HTR-8/SVneo (cell line): ENCODE results near the gene TOLLIP.

Source experiments
- DNase-seq: peaks from one replicate; pipeline ENCODE4 v3.0.0; 2011; ENCODE audit warnings: low spot score, mixed read lengths; ENCODE audit not compliant: insufficient read length
- FAIRE-seq: peaks from 2 replicates; lab custom pipeline; 2011; peaks lifted over from hg19 to GRCh38; lab: Jason Lieb, UNC

Gene TOLLIP

GRCh38 chr11:1287928-1288327 is 21.5 kb downstream of the TOLLIP start:
- FAIRE-seq (no peak), DNase-seq (no peak)

DNA sequence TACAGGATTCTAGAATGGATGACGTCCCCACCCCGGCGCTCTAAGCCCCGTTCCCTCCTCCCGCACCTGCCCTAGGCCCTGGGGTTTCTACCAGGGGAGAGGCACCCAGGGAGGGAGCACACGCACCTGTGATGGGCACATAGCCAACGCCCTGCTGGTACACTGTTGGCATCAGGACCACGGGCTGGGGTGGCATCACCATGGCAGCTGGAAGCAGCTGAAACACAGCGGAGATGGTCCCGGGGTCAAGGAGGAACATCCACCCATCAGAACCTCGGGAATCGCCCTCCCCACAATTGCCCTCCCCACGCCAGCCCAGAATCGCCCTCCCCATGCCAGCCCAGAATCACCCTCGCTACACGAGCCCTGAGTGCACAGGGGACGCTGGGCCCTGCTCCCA is 23.6 kb downstream of the TOLLIP start:
- DNase-seq (no peak), FAIRE-seq (no peak)

- FAIRE-seq = no peak
- no peak for DNase-seq
Measured at GRCh38 chr11:1285316-1285744, 24.1 kb downstream of the TOLLIP start.

DNA sequence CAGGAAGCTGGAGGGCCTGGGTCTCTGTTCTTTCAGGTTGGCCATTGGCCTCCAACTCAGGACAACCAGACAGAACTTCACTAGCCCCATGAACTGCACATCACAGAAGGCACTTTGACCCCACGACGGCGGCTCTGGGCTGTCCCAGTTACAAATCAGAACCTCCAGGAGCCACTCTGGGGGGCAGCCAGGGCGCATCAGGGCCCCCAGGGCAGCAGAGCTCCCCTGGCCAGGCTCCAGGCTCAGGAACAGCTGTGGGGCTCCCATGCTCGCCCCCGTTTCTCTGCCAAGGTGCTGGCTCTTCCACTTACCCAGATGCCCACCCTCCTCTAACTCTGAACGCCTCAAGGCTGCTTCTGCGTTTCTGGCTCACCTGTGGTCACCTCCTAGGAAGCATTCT is 25.5 kb downstream of the TOLLIP start:
- no peak for FAIRE-seq
- DNase-seq = no peak

- DNase-seq (no peak), FAIRE-seq (no peak)
Measured at GRCh38 chr11:1283091-1283511, 26.3 kb downstream of the TOLLIP start.

DNA sequence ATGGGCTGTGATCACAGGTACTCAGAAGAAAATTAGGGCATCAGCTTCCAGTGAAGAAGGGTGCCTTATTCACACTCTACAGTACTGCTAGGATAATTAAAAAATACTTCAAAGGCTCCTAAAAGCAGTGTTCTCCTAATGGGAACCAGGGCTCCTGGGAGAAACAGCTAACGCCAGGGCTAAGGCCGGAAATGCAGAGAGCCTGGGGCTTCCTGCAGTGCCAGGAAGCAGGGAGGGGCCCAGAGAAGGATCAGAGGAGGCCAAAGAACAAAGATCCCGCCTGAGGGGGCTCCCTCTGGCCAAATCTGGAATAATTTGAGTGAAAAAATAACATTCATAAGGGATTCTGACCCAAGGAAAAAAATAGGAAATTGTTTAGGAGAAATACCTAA is 27.5 kb downstream of the TOLLIP start:
- DNase-seq = no peak
- FAIRE-seq = no peak

DNA sequence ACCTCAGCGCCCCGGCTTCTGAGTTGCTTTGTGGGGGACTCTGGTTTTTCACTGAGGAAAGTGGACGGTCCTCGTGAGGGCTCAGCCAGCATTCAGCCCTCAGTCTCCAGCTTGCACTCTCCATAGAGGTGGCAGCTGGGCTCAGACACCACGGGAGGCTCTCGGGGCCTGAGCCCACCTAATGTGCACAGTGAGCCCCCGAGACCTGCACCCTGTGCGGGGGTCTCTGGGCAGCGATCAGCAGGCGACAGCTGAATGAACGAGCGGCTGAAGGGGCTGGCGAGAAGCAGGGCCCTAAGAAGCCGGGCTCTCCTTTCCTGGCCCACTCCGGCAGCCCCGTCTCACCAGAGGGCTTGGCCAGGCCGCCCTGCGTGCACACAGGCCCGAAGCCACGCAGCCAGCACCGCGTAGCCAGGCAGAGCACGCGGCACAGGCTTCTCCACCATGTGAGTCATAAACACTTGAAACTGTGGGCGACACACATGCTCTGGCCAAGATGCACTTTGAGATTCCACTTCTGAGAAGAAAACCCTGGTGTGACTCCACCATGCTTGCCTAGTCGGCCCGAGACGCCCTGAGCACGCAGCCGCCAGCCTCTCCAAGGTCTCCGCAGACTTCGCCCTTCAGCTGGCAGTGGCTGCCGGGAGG is 28.0 kb downstream of the TOLLIP start:
- FAIRE-seq (no peak), DNase-seq (no peak)

- DNase-seq (no peak), FAIRE-seq (no peak)
Measured at GRCh38 chr11:1280116-1281035, 29.1 kb downstream of the TOLLIP start.

DNA sequence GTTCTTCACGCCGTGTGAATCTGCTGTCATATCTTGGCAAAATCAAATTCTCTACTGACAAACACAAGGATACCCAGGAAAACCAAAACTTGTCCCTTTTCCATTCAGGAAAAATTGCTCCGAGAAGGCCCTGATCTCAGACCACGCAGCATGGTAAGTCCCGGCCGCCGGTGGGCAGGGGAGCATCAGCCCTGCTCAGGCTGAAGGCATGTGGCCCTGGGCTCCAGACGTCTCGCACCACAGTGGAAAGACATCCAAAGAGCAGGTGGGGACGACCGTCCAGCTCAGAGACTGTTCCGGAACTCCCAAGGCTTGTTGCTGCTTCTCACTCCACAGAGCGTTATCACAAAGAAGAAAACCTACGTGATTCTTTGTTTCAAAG is 29.8 kb downstream of the TOLLIP start:
- DNase-seq = no peak
- FAIRE-seq = no peak

DNA sequence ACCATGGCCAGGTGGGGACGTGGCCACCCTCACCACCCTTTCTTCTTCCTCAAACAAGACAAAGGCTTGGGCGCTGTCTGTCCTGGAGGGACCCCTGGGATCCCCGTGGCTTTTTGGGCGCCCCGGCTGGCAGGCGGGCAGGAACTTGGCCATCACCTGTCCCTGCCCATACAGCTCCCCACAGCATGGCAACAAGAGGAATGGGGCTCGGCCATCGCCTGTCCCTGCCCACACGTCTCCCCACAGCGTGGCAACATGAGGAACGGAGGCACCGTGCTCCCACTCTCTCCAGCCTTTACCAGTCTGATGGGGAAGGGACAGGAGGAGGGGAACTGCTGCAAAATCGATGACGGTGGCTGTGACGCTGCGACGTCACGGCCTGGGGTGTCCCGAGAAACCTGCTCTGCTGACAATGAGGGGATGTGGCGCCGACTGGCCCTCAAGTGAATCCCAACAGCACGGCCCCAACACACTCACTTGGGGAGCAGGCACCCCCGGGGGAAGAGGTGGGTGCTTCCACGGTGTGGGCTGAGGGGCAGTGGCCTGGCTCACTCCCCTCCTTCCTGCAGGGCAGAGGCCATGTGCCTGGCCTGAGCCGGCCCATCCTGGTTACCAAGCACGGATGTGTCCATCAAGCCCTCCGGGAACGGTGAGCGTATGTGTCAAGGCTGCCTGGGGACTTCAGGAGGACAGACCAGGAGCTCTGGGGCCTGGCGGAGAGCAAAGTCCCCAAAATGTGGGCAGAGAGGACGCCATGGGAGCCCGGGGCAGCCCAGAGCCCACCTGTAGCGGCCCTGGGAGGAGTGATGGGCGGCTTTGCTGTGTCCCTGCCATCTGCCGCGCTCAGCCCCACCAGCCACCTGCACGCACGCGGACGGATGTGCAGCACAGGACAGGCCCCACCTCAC is 30.4 kb downstream of the TOLLIP start:
- FAIRE-seq (no peak), DNase-seq (no peak)

GRCh38 chr11:1277936-1278512 is 31.4 kb downstream of the TOLLIP start:
- no peak for DNase-seq
- no peak for FAIRE-seq

GRCh38 chr11:1276866-1277615 is 32.4 kb downstream of the TOLLIP start:
- FAIRE-seq (no peak), DNase-seq (no peak)

- DNase-seq = no peak
Measured at GRCh38 chr11:1276041-1276790, 33.2 kb downstream of the TOLLIP start.

GRCh38 chr11:1275021-1275420 is 34.4 kb downstream of the TOLLIP start:
- FAIRE-seq (no peak), DNase-seq (no peak)

More at GRCh38 chr11:1276041-1276790, 33.2 kb downstream of the TOLLIP start:
- no peak for FAIRE-seq

- FAIRE-seq (no peak), DNase-seq (no peak)
Measured at GRCh38 chr11:1274501-1274900, 34.9 kb downstream of the TOLLIP start.

DNA sequence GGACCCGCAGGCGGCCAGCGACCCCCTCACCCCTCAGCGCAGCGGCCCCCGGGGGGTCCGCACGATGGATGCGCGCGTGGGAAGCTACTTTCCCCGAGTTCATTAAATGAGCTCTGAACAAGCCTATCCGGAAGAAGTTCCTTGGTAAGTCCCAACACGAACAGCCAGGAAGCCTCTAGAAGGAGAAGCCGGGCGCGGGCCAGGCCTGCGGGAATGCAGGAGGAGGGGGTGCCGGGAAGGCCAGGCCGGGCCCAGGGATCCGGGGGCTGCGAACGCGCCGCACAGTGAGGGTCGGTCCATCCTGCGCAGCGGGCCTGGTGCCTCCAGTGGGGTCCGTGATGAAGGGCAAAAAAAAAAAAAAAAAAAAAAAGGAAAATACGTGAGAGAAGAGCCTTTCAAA is 36.9 kb downstream of the TOLLIP start:
- FAIRE-seq = no peak
- no peak for DNase-seq

DNA sequence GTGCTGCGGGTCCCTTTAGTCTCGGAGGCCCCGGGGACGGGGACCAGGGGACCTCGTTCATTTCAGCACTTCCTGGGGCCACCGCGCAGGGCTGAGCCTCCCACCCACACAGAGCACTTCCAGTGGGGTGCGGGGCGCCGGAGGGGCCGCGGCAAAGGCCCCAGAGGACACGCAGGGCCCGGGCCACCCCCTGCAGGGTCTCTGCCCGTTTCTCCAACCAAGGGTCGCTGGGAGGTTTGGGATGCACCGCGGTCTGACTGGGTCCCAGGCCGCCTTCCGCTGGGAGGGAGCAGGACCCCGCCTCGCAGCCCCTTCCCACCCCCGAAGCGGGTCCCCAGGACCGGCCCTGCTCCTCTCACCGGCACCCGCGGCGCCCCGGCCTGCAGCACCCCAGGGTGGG is 37.5 kb downstream of the TOLLIP start:
- FAIRE-seq (no peak), DNase-seq (no peak)

- FAIRE-seq = no peak
- no peak for DNase-seq
Measured at GRCh38 chr11:1271406-1271805, 38.0 kb downstream of the TOLLIP start.

- DNase-seq (no peak), FAIRE-seq (no peak)
Measured at GRCh38 chr11:1271002-1271401, 38.4 kb downstream of the TOLLIP start.
